Measurements from ENCODE around the gene ESPL1.
A peak's percentile ranks its signal among the peaks of the same experiment; 100 is the strongest.
"Not testable (repeated sequence)": the region's sequence is repeated elsewhere in the genome, so short reads cannot be mapped to it uniquely, and the experiment has no call there.

ESPL1 gene

GRCh38 chr12:53265783-53266182 lies 2.3 kb upstream of the ESPL1 start:
- DNase-seq, result no peak

DNA sequence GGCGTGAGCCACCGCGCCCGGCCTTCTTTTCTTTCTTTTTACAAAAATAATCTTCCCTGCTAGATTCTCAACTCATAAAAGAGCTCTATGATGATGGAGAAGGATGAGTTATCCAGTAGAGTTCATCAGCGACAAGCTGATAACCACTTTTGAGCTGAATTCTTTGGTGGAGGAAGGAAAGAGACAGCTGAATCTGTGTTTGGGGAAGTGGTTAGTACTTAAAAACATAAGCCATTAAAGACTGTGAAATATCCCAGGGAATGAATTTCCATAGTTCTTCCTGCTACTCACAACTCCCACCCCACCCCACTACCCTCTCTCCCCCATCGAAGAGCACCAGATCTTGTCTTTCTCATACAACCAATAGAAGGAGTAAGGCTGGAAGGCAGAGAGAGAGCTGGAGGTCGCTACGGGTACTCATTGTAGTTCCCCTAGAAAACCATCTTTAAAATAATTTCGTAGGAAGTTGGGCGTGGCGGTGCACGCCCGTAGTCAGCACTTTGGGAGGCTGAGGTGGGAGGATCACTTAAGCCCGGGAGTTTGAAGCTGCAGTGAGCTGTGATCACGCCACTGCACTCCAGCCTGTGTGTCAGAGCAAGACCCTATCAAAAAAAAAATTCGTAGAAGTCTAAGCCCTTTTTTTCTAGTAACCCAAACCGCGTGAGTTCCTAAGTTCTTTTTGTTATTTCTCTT lies 647 bp upstream of the ESPL1 start:
- DNase-seq, result peak; percentile 61

GRCh38 chr12:53268630-53269562 lies 797 bp downstream of the ESPL1 start:
- DNase-seq, result no peak

- no peak for DNase-seq
Measured at GRCh38 chr12:53274445-53274844, 6.3 kb downstream of the ESPL1 start.

GRCh38 chr12:53276511-53276910 lies 8.4 kb downstream of the ESPL1 start:
- DNase-seq, result no peak

- no peak for DNase-seq
Measured at GRCh38 chr12:53277981-53278380, 9.9 kb downstream of the ESPL1 start.

DNA sequence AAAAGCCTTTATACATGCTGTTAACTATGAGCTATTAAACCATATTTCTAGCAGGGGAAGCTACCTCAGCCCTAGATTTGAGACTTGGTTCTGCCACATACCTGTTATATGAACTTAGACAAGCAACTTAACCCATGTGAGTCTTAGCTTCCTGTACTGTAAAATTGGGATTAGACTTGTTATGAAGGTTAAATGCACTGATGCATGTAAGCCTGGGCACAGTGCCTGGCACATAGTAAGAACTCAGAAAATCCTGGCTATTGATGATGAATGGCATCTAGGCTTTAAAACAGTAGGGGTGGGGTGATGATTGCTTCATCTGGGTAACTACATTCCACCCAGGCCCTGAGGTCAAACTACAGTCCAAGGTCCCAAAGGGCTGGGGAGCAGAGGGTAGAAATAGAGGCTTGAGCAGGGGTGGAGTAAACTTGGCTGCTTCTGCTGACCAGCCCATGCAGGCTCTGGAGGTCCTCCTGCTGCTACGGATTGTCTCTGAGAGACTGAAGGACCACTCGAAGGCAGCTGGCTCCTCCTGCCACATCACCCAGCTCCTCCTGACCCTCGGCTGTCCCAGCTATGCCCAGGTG lies 11.3 kb downstream of the ESPL1 start:
- no peak for DNase-seq

DNA sequence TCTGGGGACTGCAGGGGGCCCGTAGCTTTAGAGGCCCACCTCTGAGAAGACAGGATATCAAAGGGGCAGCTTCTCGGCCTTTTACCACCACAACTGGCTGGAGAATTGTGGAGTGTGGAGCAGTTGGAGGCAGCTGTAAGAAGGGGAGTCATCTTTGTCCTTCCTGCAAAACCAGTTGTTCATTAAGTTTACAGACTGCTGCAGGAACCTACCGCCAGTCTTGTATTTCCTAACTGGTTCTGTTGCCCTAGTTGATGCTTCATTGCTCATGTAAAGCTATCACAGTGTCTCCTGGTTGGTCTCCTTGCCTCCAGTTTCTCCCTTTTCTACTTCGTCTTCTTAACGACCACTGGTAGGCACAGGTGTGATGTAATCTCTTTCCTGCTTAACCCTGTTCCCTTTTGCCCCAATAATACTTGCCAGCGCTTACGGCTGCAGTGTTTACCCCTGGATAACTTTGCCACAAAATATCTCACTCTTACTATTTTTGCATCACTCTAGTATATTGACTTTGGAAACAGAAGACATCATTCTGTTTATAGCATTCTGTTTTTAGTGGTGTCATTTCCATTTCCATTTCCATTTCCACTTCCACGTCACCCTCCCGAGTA lies 11.9 kb downstream of the ESPL1 start:
- no peak for DNase-seq

DNA sequence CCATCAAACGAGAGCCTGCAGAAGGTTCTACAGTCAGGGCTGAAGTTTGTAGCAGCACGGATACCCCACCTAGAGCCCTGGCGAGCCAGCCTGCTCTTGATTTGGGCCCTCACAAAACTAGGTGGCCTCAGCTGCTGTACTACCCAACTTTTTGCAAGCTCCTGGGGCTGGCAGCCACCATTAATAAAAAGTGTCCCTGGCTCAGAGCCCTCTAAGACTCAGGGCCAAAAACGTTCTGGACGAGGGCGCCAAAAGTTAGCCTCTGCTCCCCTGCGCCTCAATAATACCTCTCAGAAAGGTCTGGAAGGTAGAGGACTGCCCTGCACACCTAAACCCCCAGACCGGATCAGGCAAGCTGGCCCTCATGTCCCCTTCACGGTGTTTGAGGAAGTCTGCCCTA lies 18.3 kb downstream of the ESPL1 start:
- DNase-seq, result no peak

DNA sequence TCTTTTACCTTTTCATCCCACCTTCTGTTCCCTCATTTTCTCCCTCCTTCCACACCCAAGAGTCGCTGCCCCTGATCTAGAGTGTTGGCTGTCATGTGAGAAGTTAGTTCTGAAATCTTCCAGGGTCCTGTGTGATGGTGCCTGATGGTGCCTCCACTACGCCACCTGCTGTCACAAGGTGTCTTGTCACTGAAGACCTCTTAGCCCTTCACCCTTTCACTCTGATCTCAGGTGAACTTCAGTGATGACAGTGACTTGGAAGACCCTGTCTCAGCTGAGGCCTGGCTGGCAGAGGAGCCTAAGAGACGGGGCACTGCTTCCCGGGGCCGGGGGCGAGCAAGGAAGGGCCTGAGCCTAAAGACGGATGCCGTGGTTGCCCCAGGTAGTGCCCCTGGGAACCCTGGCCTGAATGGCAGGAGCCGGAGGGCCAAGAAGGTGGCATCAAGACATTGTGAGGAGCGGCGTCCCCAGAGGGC lies 19.7 kb downstream of the ESPL1 start:
- peak; percentile 75 for DNase-seq

- no peak for DNase-seq
Measured at GRCh38 chr12:53288322-53288721, 20.2 kb downstream of the ESPL1 start.

DNA sequence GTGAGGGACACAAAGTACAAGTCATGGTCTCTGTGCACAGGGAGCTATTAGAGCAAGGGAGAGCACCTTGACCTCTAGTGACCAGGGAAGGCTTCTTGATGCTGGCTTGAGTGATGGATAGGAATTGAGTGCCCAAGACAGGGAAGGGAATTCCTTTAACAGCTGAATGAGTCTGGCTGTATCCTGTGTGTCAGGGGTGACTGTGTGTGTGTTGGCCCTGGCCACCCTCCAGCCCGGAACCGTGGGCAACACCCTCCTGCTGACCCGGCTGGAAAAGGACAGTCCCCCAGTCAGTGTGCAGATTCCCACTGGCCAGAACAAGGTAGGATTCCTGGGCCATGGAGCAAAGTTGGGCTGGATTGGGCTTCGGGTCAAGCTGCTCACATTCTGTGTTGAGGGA lies 21.8 kb downstream of the ESPL1 start:
- no peak for DNase-seq

DNA sequence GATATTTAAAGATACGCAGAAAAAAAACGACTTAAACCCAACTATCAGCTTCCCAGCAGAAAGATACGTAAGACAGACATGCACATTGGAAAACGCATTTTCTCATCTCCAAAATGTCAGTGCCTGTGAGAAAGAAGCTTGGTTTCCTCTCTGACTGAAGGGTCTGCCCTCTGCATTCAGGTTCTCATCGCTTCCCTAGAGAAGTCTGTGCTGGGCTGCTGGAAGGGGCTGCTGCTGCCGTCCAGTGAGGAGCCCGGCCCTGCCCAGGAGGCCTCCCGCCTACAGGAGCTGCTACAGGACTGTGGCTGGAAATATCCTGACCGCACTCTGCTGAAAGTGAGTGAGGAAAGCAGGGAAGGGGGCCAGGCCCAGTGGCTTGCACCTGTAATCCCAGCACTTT lies 22.6 kb downstream of the ESPL1 start:
- no peak for DNase-seq

DNA sequence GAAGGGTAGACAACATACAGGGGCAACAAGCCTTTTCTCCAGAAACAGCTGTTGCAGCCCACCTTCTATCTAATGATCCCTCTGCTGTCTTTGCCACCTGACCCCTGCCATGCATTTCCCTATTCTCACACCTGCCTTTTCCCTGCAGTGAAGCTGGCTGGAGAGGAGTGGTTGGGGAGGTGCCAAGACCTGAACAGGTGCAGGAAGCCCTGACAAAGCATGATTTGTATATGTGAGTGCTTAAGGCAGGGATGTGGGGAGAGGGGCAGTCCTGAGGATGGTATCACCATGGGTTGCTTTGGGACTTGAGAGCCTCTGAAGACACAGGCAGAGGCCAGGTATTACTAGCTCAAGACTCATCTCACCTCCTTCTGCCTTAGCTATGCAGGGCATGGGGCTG lies 24.3 kb downstream of the ESPL1 start:
- no peak for DNase-seq

GRCh38 chr12:53295070-53295890 lies 27.2 kb downstream of the ESPL1 start, which contains the start of gene PFDN5:
TSS of gene PFDN5 (plus strand) at chr12:53295542. CDS start at chr12:53295568, 26 bp downstream.
- peak; percentile 92 for DNase-seq

DNA sequence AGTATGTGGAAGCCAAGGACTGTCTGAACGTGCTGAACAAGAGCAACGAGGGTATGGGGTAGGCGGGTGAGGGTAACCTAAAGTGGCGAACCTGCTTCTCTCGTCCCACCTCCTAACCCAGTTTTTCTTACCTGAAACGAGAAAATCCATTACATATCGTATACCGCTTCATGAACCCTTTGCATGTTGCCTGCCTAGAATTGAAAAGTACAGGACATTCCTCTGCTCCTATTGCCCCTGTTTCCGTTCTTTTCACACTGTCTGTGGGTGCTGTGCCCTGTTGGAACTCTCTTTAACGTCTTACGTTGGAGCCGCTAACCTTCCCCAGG lies 27.8 kb downstream of the ESPL1 start:
- DNase-seq, result no peak

DNA sequence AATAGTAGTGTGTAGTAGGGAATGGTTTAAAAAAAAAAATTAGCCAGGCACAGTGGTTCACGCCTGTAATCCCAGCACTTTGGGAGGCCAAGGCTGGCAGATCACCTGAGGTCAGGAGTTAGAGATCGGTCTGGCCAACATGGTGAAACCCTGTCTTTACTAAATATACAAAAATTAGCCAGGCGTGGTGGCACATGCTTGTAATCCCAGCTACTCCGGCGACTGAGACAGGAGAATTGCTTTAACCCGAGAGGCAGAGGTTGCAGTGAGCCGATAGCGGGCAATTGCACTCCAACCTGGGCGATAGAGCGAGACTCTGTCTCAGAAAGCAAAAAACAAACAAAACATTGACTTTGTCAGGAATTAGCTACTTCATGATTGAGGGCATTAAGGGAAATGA lies 29.0 kb downstream of the ESPL1 start:
- not testable (repeated sequence) for DNase-seq

GRCh38 chr12:53298164-53298563 lies 30.1 kb downstream of the ESPL1 start:
- peak; percentile 20 for DNase-seq

DNA sequence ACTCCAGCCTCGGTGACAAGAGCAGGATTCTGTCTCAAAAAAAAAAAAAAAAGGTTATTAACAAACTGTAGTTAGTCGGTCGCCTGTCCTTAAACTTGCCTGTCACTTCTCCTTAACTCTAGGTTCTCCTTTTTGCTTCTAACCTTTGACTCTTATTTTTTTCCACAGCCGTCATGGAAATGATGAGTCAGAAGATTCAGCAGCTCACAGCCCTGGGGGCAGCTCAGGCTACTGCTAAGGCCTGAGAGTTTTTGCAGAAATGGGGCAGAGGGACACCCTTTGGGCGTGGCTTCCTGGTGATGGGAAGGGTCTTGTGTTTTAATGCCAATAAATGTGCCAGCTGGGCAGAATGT lies 31.0 kb downstream of the ESPL1 start:
- peak; percentile 61 for DNase-seq

GRCh38 chr12:53299454-53300180 lies 31.5 kb downstream of the ESPL1 start, which contains the start of gene MYG1:
TSS of gene MYG1 (plus strand) at chr12:53299695. CDS start at chr12:53299738, 43 bp downstream.
- peak; percentile 87 for DNase-seq

DNA sequence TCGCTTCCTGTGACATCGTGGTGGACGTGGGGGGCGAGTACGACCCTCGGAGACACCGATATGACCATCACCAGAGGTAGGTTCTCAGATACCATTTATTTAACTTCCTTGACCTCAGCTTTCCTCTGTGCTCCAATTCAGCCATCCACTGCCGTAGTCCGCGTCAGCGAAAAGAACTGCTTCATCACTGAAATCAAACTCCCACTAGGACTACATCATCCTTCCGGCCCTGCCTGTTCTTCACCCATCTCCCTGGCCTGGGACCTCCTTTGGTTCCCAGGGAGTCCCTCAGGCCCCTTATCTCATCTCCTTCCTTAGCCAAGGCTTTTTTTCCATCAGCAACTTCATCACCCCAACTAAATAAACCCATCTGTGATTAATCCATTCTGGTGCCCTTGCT lies 32.1 kb downstream of the ESPL1 start:
- DNase-seq, result no peak

DNA sequence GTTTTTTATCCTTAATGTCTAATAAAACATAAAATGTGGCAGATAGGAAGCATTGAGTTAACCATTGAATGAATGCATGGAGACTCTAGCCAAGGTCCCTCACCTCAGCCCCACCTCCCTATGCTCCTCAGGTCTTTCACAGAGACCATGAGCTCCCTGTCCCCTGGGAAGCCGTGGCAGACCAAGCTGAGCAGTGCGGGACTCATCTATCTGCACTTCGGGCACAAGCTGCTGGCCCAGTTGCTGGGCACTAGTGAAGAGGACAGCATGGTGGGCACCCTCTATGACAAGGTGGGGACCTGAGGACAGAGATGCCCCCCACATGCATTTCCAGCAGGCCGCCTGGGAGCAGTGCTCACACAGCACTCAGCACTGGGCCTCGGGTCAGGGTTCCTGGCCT lies 34.8 kb downstream of the ESPL1 start:
- DNase-seq, result no peak
